Stimulated activated CD4-positive, alpha-beta T cell treated with anti-CD3 and anti-CD28 coated beads, Interleukin-1b, Interleukin-23, amount 100 ng/mL, for 48 hours (primary cell): ENCODE measurements around the gene KRT71.

Experiments used
- DNase-seq: peaks from one replicate; pipeline ENCODE4 v3.0.0-alpha.2; 2020

KRT71 gene

GRCh38 chr12:52537101-52537500 lies 15.8 kb downstream of the KRT71 start:
- DNase-seq, result no peak

GRCh38 chr12:52535574-52535973 lies 17.4 kb downstream of the KRT71 start:
- DNase-seq, result no peak

- no peak for DNase-seq
Observed at GRCh38 chr12:52534482-52534881, 18.5 kb downstream of the KRT71 start.

GRCh38 chr12:52533686-52534470 lies 19.1 kb downstream of the KRT71 start:
- no peak for DNase-seq

- DNase-seq, result no peak
Observed at GRCh38 chr12:52532636-52533035, 20.3 kb downstream of the KRT71 start.

- no peak for DNase-seq
Observed at GRCh38 chr12:52531566-52532300, 21.2 kb downstream of the KRT71 start.

GRCh38 chr12:52530905-52531304 lies 22.0 kb downstream of the KRT71 start:
- DNase-seq, result no peak

- DNase-seq, result no peak
Observed at GRCh38 chr12:52530366-52530765, 22.6 kb downstream of the KRT71 start.

GRCh38 chr12:52529846-52530245 lies 23.1 kb downstream of the KRT71 start:
- no peak for DNase-seq

GRCh38 chr12:52529417-52529816 lies 23.5 kb downstream of the KRT71 start:
- DNase-seq, result no peak

GRCh38 chr12:52528641-52529143 lies 24.3 kb downstream of the KRT71 start:
- DNase-seq, result no peak

- no peak for DNase-seq
Observed at GRCh38 chr12:52527121-52527800, 25.7 kb downstream of the KRT71 start.

GRCh38 chr12:52526511-52526951 lies 26.4 kb downstream of the KRT71 start:
- DNase-seq, result no peak

GRCh38 chr12:52525661-52526499 lies 27.1 kb downstream of the KRT71 start:
- no peak for DNase-seq

- no peak for DNase-seq
Observed at GRCh38 chr12:52524898-52525591, 27.9 kb downstream of the KRT71 start.

GRCh38 chr12:52524241-52524897 lies 28.6 kb downstream of the KRT71 start:
- DNase-seq, result no peak

GRCh38 chr12:52523824-52524223 lies 29.1 kb downstream of the KRT71 start:
- no peak for DNase-seq

- no peak for DNase-seq
Observed at GRCh38 chr12:52522346-52523011, 30.5 kb downstream of the KRT71 start.

- no peak for DNase-seq
Observed at GRCh38 chr12:52521568-52522266, 31.2 kb downstream of the KRT71 start.

- no peak for DNase-seq
Observed at GRCh38 chr12:52521175-52521567, 31.8 kb downstream of the KRT71 start.
